B cell (primary cell): Measurements from ENCODE around the gene SEZ6L. TPM values are rescaled to one million over a fixed set of nuclear protein-coding genes. Genes with fewer than 3 reads are reported as not detected.

ENCODE experiments used
- ATAC-seq: fragments of 200-7000 bp; cut with Tn5 transposase; one replicate; pipeline ENCODE4 v1.10.0; 2021; ENCODE audit warnings: low read depth, mild to moderate bottlenecking, moderate number of reproducible peaks, moderate library complexity
- CTCF ChIA-PET: fragments of 350-600 bp; sonication (Branson Sonifier 250); formaldehyde crosslinking; loops from one replicate; lab custom pipeline; 2021; ENCODE audit warnings: antibody characterized with exemption, inconsistent platforms; lab: Charles Lee
- POLR2A ChIA-PET: fragments of 350-600 bp; sonication (Branson Sonifier 250); formaldehyde crosslinking; loops from one replicate; lab custom pipeline; 2021; ENCODE audit warnings: antibody characterized with exemption; lab: Charles Lee
- DNase-seq: peaks from one replicate; pipeline ENCODE4 v3.0.0; 2013
- H2AFZ ChIP-seq: 2 replicates; pipeline ENCODE4 v1.6.1; 2012; ENCODE audit warnings: mild to moderate bottlenecking, low read depth, low read length; ENCODE audit not compliant: insufficient read depth, poor library complexity, severe bottlenecking
- H3K27ac ChIP-seq, 2 donors: 1 replicate in 1 of 2; 2 replicates in 1 of 2; pipeline ENCODE4 v1.5.1; 2012 to 2013; ENCODE audit warnings: low read length in 2 of 2, mild to moderate bottlenecking in 2 of 2, moderate library complexity in 1 of 2
- H3K27me3 ChIP-seq, 4 experiments: fragments of 200-600 bp in 1 of 4; sonication (generic) in 1 of 4; replicated peaks in 1 of 4; 1 replicate in 2 of 4; 2 replicates in 2 of 4; pipeline versions ENCODE4 v1.6.1 to v1.7.0; 2013 to 2016; ENCODE audit warnings: low read length in 3 of 4, mild to moderate bottlenecking in 2 of 4, mixed read lengths in 1 of 4, moderate library complexity in 1 of 4; ENCODE audit not compliant: insufficient read depth in 4 of 4, control insufficient read depth in 3 of 4; ENCODE audit errors: control extremely low read depth in 1 of 4
- H3K36me3 ChIP-seq, 2 experiments: replicated peaks in 1 of 2; 1 replicate in 1 of 2; 2 replicates in 1 of 2; pipeline versions ENCODE4 v1.6.1 to v1.7.1; 2013; ENCODE audit warnings: low read length in 1 of 2; ENCODE audit not compliant: insufficient read depth in 2 of 2, control insufficient read depth in 1 of 2; ENCODE audit errors: control extremely low read depth in 1 of 2, extremely low read depth in 1 of 2
- H3K4me1 ChIP-seq, 2 donors: fragments of 200-600 bp in 1 of 2; sonication (generic) in 1 of 2; 1 replicate in 1 of 2; 2 replicates in 1 of 2; pipeline versions ENCODE4 v1.5.1 to v1.6.1; 2013 to 2017; ENCODE audit warnings: low read length in 2 of 2; ENCODE audit not compliant: control insufficient read depth in 2 of 2, insufficient read depth in 2 of 2
- H3K4me2 ChIP-seq: replicated peaks from 2 replicates; pipeline ENCODE3; 2012; ENCODE audit warnings: mild to moderate bottlenecking, low read depth, low read length; ENCODE audit not compliant: poor library complexity, severe bottlenecking
- H3K4me3 ChIP-seq, 5 experiments: fragments of 200-600 bp in 1 of 5; sonication (generic) in 1 of 5; 1 replicate in 3 of 5; 2 replicates in 2 of 5; pipeline versions ENCODE4 v1.5.1 to v1.7.0; 2011 to 2016; ENCODE audit warnings: low read length in 4 of 5, mild to moderate bottlenecking in 4 of 5, low read depth in 2 of 5, control low read depth in 1 of 5, moderate library complexity in 1 of 5; ENCODE audit not compliant: insufficient read depth in 1 of 5; ENCODE audit errors: control extremely low read depth in 1 of 5, extremely low read depth in 1 of 5
- H3K79me2 ChIP-seq: fragments of 200-600 bp; sonication (generic); one replicate; pipeline ENCODE4 v1.6.0; 2016; ENCODE audit warnings: low read length; ENCODE audit not compliant: control insufficient read depth, insufficient read depth
- H3K9ac ChIP-seq: fragments of 200-600 bp; sonication (generic); 2 replicates; pipeline ENCODE4 v1.6.1; 2017; ENCODE audit warnings: mild to moderate bottlenecking, low read length, moderate library complexity
- H3K9me3 ChIP-seq, 3 donors: one replicate each; pipeline versions ENCODE4 v1.6.1 to v1.7.1; 2013; ENCODE audit warnings: low read length in 2 of 3; ENCODE audit not compliant: control insufficient read depth in 2 of 3, insufficient read depth in 1 of 3; ENCODE audit errors: control extremely low read depth in 1 of 3
- H4K20me1 ChIP-seq: 2 replicates; pipeline ENCODE4 v1.6.0; 2012; ENCODE audit warnings: mild to moderate bottlenecking, low read length; ENCODE audit not compliant: insufficient read depth, control insufficient read depth, poor library complexity, severe bottlenecking
- H3K27ac Mint-ChIP-seq: one replicate; pipeline ENCODE4 v1.8.0; 2021; ENCODE audit warnings: mixed read lengths
- H3K27me3 Mint-ChIP-seq: one replicate; pipeline ENCODE4 v1.8.0; 2021; ENCODE audit warnings: mixed read lengths
- H3K4me1 Mint-ChIP-seq: one replicate; pipeline ENCODE4 v1.8.0; 2021; ENCODE audit warnings: mixed read lengths
- H3K4me3 Mint-ChIP-seq: one replicate; pipeline ENCODE4 v1.8.0; 2021; ENCODE audit warnings: mixed read lengths
- H3K9me3 Mint-ChIP-seq: one replicate; pipeline ENCODE4 v1.8.0; 2022; ENCODE audit warnings: mixed read lengths; ENCODE audit not compliant: insufficient read depth
- CTCF ChIP-seq: fragments of 200-600 bp; IDR thresholded peaks from one replicate; pipeline ENCODE4 v1.8.0; 2022; ENCODE audit warnings: antibody characterized with exemption, mild to moderate bottlenecking
- EZH2 ChIP-seq: IDR thresholded peaks from 2 replicates; pipeline ENCODE4 v1.6.1; 2012; ENCODE audit warnings: borderline replicate concordance, low read depth, mild to moderate bottlenecking, moderate library complexity, low read length; ENCODE audit not compliant: insufficient read depth, poor library complexity, severe bottlenecking
- WGBS: methylation state at CpG from one replicate; pipeline ENCODE4 v1.1.5; 2013; ENCODE audit warnings: missing lambda C conversion rate; ENCODE audit not compliant: insufficient coverage; 5-methylcytosine and 5-hydroxymethylcytosine counted together
- intact Hi-C: fragments of 100-400 bp; cut with micrococcal nuclease; formaldehyde crosslinking; loops from one replicate; pipeline ENCODE4 v1.10.0; 2022
- polyA plus RNA-seq: library from polyadenylated mRNA; depleted of rRNA; stranded (reverse); fragments of >200 nt; gene quantifications from 2 replicates; pipeline ENCODE4 v1.2.3, GENCODE V29; 2012
- total RNA-seq, 2 donors: library from RNA; stranded (reverse); fragments of 120-200 nt in 1 of 2; gene quantifications; 1 replicate in 1 of 2; 2 replicates in 1 of 2; pipeline versions ENCODE4 v1.2.3 to v1.2.4, GENCODE V29; 2013 to 2022

Gene SEZ6L
- total and polyA plus RNA-seq, 2 donors (not counting 1 experiment from before 2014, with no cell fraction given), result 0.04 TPM; not detected in 1

DNA sequence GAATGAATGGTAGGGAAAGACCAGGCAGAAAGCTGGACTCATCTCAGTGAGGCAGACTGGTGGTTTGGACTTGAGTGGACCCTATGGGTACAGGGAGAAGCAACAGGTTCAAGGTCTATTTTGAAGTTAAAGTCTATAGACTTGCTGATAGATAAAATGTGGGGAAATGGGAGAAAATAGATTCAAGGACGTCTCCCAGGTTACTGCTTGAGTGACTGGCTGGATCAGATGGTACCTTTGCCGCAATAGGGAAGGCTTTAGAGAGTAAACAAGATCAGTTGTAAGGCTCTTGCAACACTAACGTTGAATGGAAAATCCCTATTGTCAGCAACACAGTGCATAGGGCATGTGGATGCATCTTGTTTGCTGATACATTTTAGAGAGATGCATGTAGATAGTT, 27.4 kb downstream of the SEZ6L start:
- no peak overlapping the region for H3K9ac ChIP-seq
- DNase-seq, result no peak
- H3K79me2 ChIP-seq, result no peaks in the 10 kb centered on the region
- Mint-ChIP-seq H3K4me1 (no peaks in the 10 kb centered on the region), H3K27me3 (peaks cover 28% of the 10 kb centered on the region), H3K27ac (no peak overlapping the region), H3K4me3 (no peak overlapping the region), H3K9me3 (no peaks in the 10 kb centered on the region)
- H3K9me3 ChIP-seq, result no peaks in the 10 kb centered on the region
- H4K20me1 ChIP-seq, result no peaks in the 10 kb centered on the region
- 88% methylated on average over 2 of the region's 3 CpGs for WGBS
- H2AFZ ChIP-seq, result no peak overlapping the region
- ATAC-seq, result no peak
- no peaks in the 10 kb centered on the region for H3K36me3 ChIP-seq
- no peak overlapping the region for H3K4me3 ChIP-seq
- no peak for TF ChIP-seq EZH2
- TF ChIP-seq CTCF, result no peak
- no peak overlapping the region for H3K27ac ChIP-seq
- peaks cover 0 to 8% (median 3%) of the 10 kb centered on the region in 4 experiments for H3K27me3 ChIP-seq
- H3K4me2 ChIP-seq, result no peak overlapping the region
- CTCF ChIA-PET, result no interaction called here
- POLR2A ChIA-PET, result no interaction called here
- intact Hi-C loops, result no loop called here
- no peaks in the 10 kb centered on the region for H3K4me1 ChIP-seq

GRCh38 chr22:26197425-26197824, 28.2 kb downstream of the SEZ6L start:
- Mint-ChIP-seq H3K27ac (no peak overlapping the region), H3K27me3 (peaks cover 28% of the 10 kb centered on the region), H3K4me1 (no peaks in the 10 kb centered on the region), H3K4me3 (no peak overlapping the region), H3K9me3 (no peaks in the 10 kb centered on the region)
- Histone ChIP-seq H2AFZ (no peak overlapping the region), H3K9ac (no peak overlapping the region), H3K4me1 (no peaks in the 10 kb centered on the region), H3K4me3 (no peak overlapping the region), H3K27ac (no peak overlapping the region), H4K20me1 (no peaks in the 10 kb centered on the region), H3K27me3 (peaks cover 0 to 8% (median 3%) of the 10 kb centered on the region in 4 experiments), H3K36me3 (no peaks in the 10 kb centered on the region), H3K9me3 (no peaks in the 10 kb centered on the region), H3K79me2 (no peaks in the 10 kb centered on the region), H3K4me2 (no peak overlapping the region)
- ChIA-PET POLR2A (no interaction called here), CTCF (no interaction called here)
- ATAC-seq (no peak), DNase-seq (no peak)
- TF ChIP-seq EZH2, result no peak
- TF ChIP-seq CTCF, result no peak
- WGBS, result 100% methylated on average over 1 of the region's 1 CpG
- intact Hi-C loops, result no loop called here
